ENCODE data around the gene PLEKHJ1.

Gene PLEKHJ1

DNA sequence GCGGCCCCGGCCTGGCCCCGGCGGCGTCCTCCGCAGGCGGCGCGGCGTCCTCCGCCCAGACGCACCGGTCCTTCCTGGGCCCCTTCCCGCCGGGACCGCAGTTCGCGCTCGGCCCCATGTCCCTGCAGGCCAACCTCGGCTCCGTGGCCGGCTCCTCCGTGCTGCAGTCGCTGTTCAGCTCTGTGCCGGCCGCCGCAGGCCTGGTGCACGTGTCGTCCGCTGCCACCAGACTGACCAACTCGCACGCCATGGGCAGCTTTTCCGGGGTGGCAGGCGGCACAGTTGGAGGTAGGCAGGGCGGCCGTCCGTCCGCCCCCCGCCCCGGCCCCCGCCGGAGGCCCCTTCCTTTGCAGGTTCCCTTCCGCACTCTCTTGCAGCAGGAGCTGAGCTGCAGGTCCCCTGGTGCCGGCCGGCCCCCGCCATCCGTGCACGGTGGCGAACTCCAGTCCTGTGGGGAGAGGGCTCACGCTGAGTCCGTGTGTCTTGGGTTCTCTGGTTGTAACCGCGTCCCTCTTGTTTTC, 9.2 kb downstream of the PLEKHJ1 start:
- H3K27me3 ChIP-seq (ENCODE audit: control insufficient read depth, insufficient read depth, low read length), result no peaks in the 10 kb centered on the region
- H3K4me3 ChIP-seq (ENCODE audit: low read length), result no peak overlapping the region
- no peak overlapping the region for H3K27ac ChIP-seq (ENCODE audit: low read length)
- no peaks in the 10 kb centered on the region for H3K9me3 ChIP-seq (ENCODE audit: control insufficient read depth, insufficient read depth, low read length)
- DNase-seq (ENCODE audit: low read depth, low spot score), result no peak
- H3K4me1 ChIP-seq (ENCODE audit: control insufficient read depth, insufficient read depth, low read length), result no peaks in the 10 kb centered on the region
- WGBS (ENCODE audit: insufficient coverage, insufficient read length), result no CpG with 5 or more reads among the region's 53 CpGs
- H3K36me3 ChIP-seq (ENCODE audit: control insufficient read depth, insufficient read depth, low read length), result peaks cover 46% of the 10 kb centered on the region

DNA sequence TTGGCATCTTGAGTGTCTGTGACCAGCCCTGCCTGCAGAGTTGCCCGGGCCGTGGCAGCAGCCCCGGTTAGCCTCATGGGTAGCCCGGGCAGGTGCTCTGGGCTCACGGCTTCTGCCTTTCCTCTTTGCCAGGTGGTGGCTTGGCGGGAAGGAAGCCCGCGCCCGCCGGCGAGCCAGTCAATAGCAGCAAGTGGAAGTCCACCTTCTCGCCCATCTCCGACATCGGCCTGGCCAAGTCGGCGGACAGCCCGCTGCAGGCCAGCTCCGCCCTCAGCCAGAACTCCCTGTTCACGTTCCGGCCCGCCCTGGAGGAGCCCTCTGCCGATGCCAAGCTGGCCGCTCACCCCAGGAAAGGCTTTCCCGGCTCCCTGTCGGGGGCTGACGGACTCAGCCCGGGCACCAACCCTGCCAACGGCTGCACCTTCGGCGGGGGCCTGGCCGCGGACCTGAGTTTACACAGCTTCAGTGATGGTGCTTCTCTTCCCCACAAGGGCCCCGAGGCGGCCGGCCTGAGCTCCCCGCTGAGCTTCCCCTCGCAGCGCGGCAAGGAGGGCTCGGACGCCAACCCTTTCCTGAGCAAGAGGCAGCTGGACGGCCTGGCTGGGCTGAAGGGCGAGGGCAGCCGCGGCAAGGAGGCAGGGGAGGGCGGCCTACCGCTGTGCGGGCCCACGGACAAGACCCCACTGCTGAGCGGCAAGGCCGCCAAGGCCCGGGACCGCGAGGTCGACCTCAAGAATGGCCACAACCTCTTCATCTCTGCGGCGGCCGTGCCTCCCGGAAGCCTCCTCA, 9.9 kb downstream of the PLEKHJ1 start:
- no peak for DNase-seq (ENCODE audit: low read depth, low spot score)
- Histone ChIP-seq H3K4me3 (ENCODE audit: low read length) (no peak overlapping the region), H3K9me3 (ENCODE audit: control insufficient read depth, insufficient read depth, low read length) (no peaks in the 10 kb centered on the region), H3K36me3 (ENCODE audit: control insufficient read depth, insufficient read depth, low read length) (peaks cover 46% of the 10 kb centered on the region), H3K27me3 (ENCODE audit: control insufficient read depth, insufficient read depth, low read length) (no peaks in the 10 kb centered on the region), H3K4me1 (ENCODE audit: control insufficient read depth, insufficient read depth, low read length) (no peaks in the 10 kb centered on the region), H3K27ac (ENCODE audit: low read length) (no peak overlapping the region)
- no CpG with 5 or more reads among the region's 59 CpGs for WGBS (ENCODE audit: insufficient coverage, insufficient read length)

GRCh38 chr19:2225415-2226050, 10.6 kb downstream of the PLEKHJ1 start:
- Histone ChIP-seq H3K4me1 (ENCODE audit: control insufficient read depth, insufficient read depth, low read length) (no peaks in the 10 kb centered on the region), H3K4me3 (ENCODE audit: low read length) (no peak overlapping the region), H3K27me3 (ENCODE audit: control insufficient read depth, insufficient read depth, low read length) (no peaks in the 10 kb centered on the region), H3K36me3 (ENCODE audit: control insufficient read depth, insufficient read depth, low read length) (peaks cover 48% of the 10 kb centered on the region), H3K9me3 (ENCODE audit: control insufficient read depth, insufficient read depth, low read length) (no peaks in the 10 kb centered on the region), H3K27ac (ENCODE audit: low read length) (no peak overlapping the region)
- WGBS (ENCODE audit: insufficient coverage, insufficient read length), result no CpG with 5 or more reads among the region's 32 CpGs
- DNase-seq (ENCODE audit: low read depth, low spot score), result no peak

GRCh38 chr19:2224754-2225349, 11.3 kb downstream of the PLEKHJ1 start:
- Histone ChIP-seq H3K27ac (ENCODE audit: low read length) (no peak overlapping the region), H3K4me1 (ENCODE audit: control insufficient read depth, insufficient read depth, low read length) (no peaks in the 10 kb centered on the region), H3K9me3 (ENCODE audit: control insufficient read depth, insufficient read depth, low read length) (no peaks in the 10 kb centered on the region), H3K27me3 (ENCODE audit: control insufficient read depth, insufficient read depth, low read length) (no peaks in the 10 kb centered on the region), H3K4me3 (ENCODE audit: low read length) (no peak overlapping the region), H3K36me3 (ENCODE audit: control insufficient read depth, insufficient read depth, low read length) (peaks cover 51% of the 10 kb centered on the region)
- WGBS (ENCODE audit: insufficient coverage, insufficient read length), result no CpG with 5 or more reads among the region's 13 CpGs
- no peak for DNase-seq (ENCODE audit: low read depth, low spot score)

- Histone ChIP-seq H3K4me3 (ENCODE audit: low read length) (no peak overlapping the region), H3K9me3 (ENCODE audit: control insufficient read depth, insufficient read depth, low read length) (no peaks in the 10 kb centered on the region), H3K27ac (ENCODE audit: low read length) (no peak overlapping the region), H3K36me3 (ENCODE audit: control insufficient read depth, insufficient read depth, low read length) (peaks cover 48% of the 10 kb centered on the region), H3K4me1 (ENCODE audit: control insufficient read depth, insufficient read depth, low read length) (no peaks in the 10 kb centered on the region), H3K27me3 (ENCODE audit: control insufficient read depth, insufficient read depth, low read length) (no peaks in the 10 kb centered on the region)
- DNase-seq (ENCODE audit: low read depth, low spot score), result no peak
- WGBS (ENCODE audit: insufficient coverage, insufficient read length), result no CpG with 5 or more reads among the region's 14 CpGs
Measured at GRCh38 chr19:2223959-2224358, 12.2 kb downstream of the PLEKHJ1 start.

DNA sequence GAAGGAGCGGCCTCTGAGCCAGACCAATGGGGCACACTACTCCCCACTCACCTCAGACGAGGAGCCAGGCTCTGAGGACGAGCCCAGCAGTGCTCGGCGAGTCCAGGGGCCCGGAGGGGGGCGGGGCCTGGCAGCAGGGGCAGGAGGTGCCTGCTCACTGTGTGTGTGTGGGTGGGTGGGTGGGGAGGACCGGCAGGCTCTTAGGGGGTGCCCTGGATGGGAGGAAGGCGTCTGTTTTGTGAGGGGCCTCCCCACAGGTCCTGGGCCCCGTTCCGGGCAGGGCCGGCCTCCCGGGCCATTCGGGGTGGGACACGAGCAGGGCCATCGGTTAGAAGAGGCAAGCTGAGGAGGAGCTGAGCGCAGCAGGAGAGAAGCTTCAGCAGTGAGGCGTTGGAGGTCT, 12.7 kb downstream of the PLEKHJ1 start:
- no CpG with 5 or more reads among the region's 18 CpGs for WGBS (ENCODE audit: insufficient coverage, insufficient read length)
- no peak for DNase-seq (ENCODE audit: low read depth, low spot score)
- H3K27ac ChIP-seq (ENCODE audit: low read length), result no peak overlapping the region
- H3K36me3 ChIP-seq (ENCODE audit: control insufficient read depth, insufficient read depth, low read length), result peaks cover 43% of the 10 kb centered on the region
- no peaks in the 10 kb centered on the region for H3K4me1 ChIP-seq (ENCODE audit: control insufficient read depth, insufficient read depth, low read length)
- H3K27me3 ChIP-seq (ENCODE audit: control insufficient read depth, insufficient read depth, low read length), result no peaks in the 10 kb centered on the region
- no peak overlapping the region for H3K4me3 ChIP-seq (ENCODE audit: low read length)
- no peaks in the 10 kb centered on the region for H3K9me3 ChIP-seq (ENCODE audit: control insufficient read depth, insufficient read depth, low read length)

DNA sequence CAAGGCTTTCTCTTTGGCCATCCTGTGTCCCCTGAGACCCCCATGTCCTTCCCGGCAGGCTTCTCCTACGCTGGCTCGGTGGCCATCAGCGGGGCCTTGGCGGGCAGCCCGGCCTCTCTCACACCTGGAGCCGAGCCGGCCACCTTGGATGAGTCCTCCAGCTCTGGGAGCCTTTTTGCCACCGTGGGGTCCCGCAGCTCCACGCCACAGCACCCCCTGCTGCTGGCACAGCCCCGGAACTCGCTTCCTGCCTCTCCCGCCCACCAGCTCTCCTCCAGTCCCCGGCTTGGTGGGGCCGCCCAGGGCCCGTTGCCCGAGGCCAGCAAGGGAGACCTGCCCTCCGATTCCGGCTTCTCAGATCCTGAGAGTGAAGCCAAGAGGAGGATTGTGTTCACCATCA, 14.2 kb downstream of the PLEKHJ1 start:
- no CpG with 5 or more reads among the region's 20 CpGs for WGBS (ENCODE audit: insufficient coverage, insufficient read length)
- no peaks in the 10 kb centered on the region for H3K9me3 ChIP-seq (ENCODE audit: control insufficient read depth, insufficient read depth, low read length)
- no peak overlapping the region for H3K4me3 ChIP-seq (ENCODE audit: low read length)
- H3K36me3 ChIP-seq (ENCODE audit: control insufficient read depth, insufficient read depth, low read length), result peaks cover 47% of the 10 kb centered on the region
- H3K27me3 ChIP-seq (ENCODE audit: control insufficient read depth, insufficient read depth, low read length), result no peaks in the 10 kb centered on the region
- H3K4me1 ChIP-seq (ENCODE audit: control insufficient read depth, insufficient read depth, low read length), result no peaks in the 10 kb centered on the region
- no peak overlapping the region for H3K27ac ChIP-seq (ENCODE audit: low read length)
- DNase-seq (ENCODE audit: low read depth, low spot score), result no peak

DNA sequence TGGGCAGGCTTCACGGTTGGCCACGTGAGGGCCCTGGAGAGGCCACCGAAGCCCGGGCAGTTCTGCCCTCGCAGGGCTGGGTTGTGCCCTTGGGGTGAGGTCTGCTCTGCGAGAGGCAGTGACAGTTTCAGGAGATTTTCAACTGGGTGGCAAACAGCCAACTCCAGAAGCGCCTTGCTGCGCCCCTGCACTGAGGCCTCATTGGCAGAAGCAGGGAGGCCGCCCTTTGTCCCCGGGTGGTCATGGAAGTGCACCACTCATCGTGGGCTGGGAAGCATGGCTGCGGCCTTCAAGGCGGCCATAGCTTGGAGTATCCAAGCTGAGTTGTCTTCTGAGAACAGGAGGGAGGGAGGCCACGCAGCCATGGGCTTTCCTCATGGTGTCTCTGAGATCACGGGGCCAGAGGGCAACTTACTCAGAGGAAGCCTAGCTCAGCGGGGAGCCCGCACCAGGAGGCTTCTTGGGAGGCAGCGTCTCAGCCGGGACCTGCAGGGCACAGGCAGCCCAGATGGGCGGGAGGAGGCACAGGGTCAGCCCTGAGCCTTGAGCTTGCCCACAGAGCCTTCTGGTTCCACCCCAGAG, 14.8 kb downstream of the PLEKHJ1 start:
- Histone ChIP-seq H3K27ac (ENCODE audit: low read length) (no peak overlapping the region), H3K4me1 (ENCODE audit: control insufficient read depth, insufficient read depth, low read length) (no peaks in the 10 kb centered on the region), H3K9me3 (ENCODE audit: control insufficient read depth, insufficient read depth, low read length) (no peaks in the 10 kb centered on the region), H3K27me3 (ENCODE audit: control insufficient read depth, insufficient read depth, low read length) (no peaks in the 10 kb centered on the region), H3K4me3 (ENCODE audit: low read length) (no peak overlapping the region), H3K36me3 (ENCODE audit: control insufficient read depth, insufficient read depth, low read length) (peaks cover 47% of the 10 kb centered on the region)
- DNase-seq (ENCODE audit: low read depth, low spot score), result no peak
- WGBS (ENCODE audit: insufficient coverage, insufficient read length), result no CpG with 5 or more reads among the region's 20 CpGs

- no CpG with 5 or more reads among the region's 21 CpGs for WGBS (ENCODE audit: insufficient coverage, insufficient read length)
- no peaks in the 10 kb centered on the region for H3K9me3 ChIP-seq (ENCODE audit: control insufficient read depth, insufficient read depth, low read length)
- H3K4me1 ChIP-seq (ENCODE audit: control insufficient read depth, insufficient read depth, low read length), result no peaks in the 10 kb centered on the region
- no peak overlapping the region for H3K4me3 ChIP-seq (ENCODE audit: low read length)
- DNase-seq (ENCODE audit: low read depth, low spot score), result no peak
- H3K36me3 ChIP-seq (ENCODE audit: control insufficient read depth, insufficient read depth, low read length), result peaks cover 44% of the 10 kb centered on the region
- no peak overlapping the region for H3K27ac ChIP-seq (ENCODE audit: low read length)
- H3K27me3 ChIP-seq (ENCODE audit: control insufficient read depth, insufficient read depth, low read length), result no peaks in the 10 kb centered on the region
Measured at GRCh38 chr19:2219726-2220125, 16.4 kb downstream of the PLEKHJ1 start.

DNA sequence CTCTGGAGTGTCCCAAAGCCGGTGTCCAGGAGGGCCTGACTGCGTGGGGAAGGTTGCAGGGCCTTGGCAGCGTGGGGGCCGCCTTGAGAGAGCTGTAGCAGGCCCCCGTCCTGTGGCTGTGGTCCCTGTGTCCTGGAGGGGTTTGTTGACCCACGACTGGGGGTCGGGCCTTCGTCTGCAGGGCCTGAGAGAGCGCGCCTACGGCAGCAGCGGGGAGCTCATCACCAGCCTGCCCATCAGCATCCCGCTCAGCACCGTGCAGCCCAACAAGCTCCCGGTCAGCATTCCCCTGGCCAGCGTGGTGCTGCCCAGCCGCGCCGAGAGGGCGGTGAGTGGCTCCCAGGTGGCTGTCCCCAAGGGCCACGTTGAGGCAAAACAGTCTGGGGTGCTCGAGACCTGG, 18.5 kb downstream of the PLEKHJ1 start:
- Histone ChIP-seq H3K9me3 (ENCODE audit: control insufficient read depth, insufficient read depth, low read length) (no peaks in the 10 kb centered on the region), H3K27me3 (ENCODE audit: control insufficient read depth, insufficient read depth, low read length) (no peaks in the 10 kb centered on the region), H3K27ac (ENCODE audit: low read length) (no peak overlapping the region), H3K4me1 (ENCODE audit: control insufficient read depth, insufficient read depth, low read length) (no peaks in the 10 kb centered on the region), H3K36me3 (ENCODE audit: control insufficient read depth, insufficient read depth, low read length) (peaks cover 47% of the 10 kb centered on the region), H3K4me3 (ENCODE audit: low read length) (no peak overlapping the region)
- DNase-seq (ENCODE audit: low read depth, low spot score), result no peak
- no CpG with 5 or more reads among the region's 22 CpGs for WGBS (ENCODE audit: insufficient coverage, insufficient read length)

All from iPS DF 6.9 (cell line).